PC-3 (cell line): ENCODE data around the gene NOL4L. TPM values are rescaled to one million over a fixed set of nuclear protein-coding genes. Genes with fewer than 3 reads are reported as not detected.
"Not testable (repeated sequence)": the region's sequence is repeated elsewhere in the genome, so short reads cannot be mapped to it uniquely, and the experiment has no call there.

Source experiments
- ATAC-seq: fragments of 200-7000 bp; cut with Tn5 transposase; 2 replicates; pipeline ENCODE4 v1.9.1; 2020; ENCODE audit warnings: mild to moderate bottlenecking, moderate library complexity
- BruUV-seq: library from RNA; stranded (reverse); fragments of 400-500 nt; replicated peaks from 2 replicates; lab custom pipeline; 2021; lab: Mats Ljungman, UMichigan
- CTCF ChIA-PET: fragments of 300-600 bp; sonication (Branson Sonifier 250); formaldehyde crosslinking; loops from one replicate; lab custom pipeline; 2022; ENCODE audit warnings: antibody characterized with exemption; lab: Charles Lee
- POLR2A ChIA-PET: fragments of 300-600 bp; sonication (Branson Sonifier 250); formaldehyde crosslinking; loops from one replicate; lab custom pipeline; 2022; ENCODE audit warnings: antibody characterized with exemption; ENCODE audit not compliant: unreplicated experiment; lab: Charles Lee
- DNase-seq: peaks from one replicate; pipeline ENCODE4 v3.0.0-alpha.2; 2015
- H2AFZ ChIP-seq: fragments of 300-600 bp; sonication (generic); 2 replicates; pipeline ENCODE4 v1.6.0; 2016; ENCODE audit warnings: antibody characterized with exemption, low read length
- H3F3A ChIP-seq: fragments of 300-600 bp; sonication (generic); one replicate; pipeline ENCODE4 v1.6.0; 2017; ENCODE audit warnings: antibody characterized with exemption, low read length, control low read depth, mild to moderate bottlenecking; ENCODE audit not compliant: unreplicated experiment
- H3K27ac ChIP-seq: fragments of 300-600 bp; sonication (generic); 2 replicates; pipeline ENCODE4 v1.5.1; 2016; ENCODE audit warnings: mild to moderate bottlenecking, low read length
- H3K27me3 ChIP-seq: fragments of 300-600 bp; sonication (generic); 2 replicates; pipeline ENCODE4 v1.6.1; 2016; ENCODE audit warnings: low read length, mixed read lengths
- H3K36me3 ChIP-seq: fragments of 300-600 bp; sonication (generic); 2 replicates; pipeline ENCODE4 v1.6.1; 2016; ENCODE audit warnings: low read depth, mixed run types, low read length, mixed read lengths
- H3K4me1 ChIP-seq: fragments of 300-600 bp; sonication (generic); 2 replicates; pipeline ENCODE4 v1.5.1; 2016; ENCODE audit warnings: low read length; ENCODE audit not compliant: insufficient read depth
- H3K4me2 ChIP-seq: fragments of 300-600 bp; sonication (generic); 2 replicates; pipeline ENCODE4 v1.6.0; 2016; ENCODE audit warnings: low read length
- H3K4me3 ChIP-seq: fragments of 300-600 bp; sonication (generic); 2 replicates; pipeline ENCODE4 v1.5.1; 2016; ENCODE audit warnings: mild to moderate bottlenecking, low read length, mixed read lengths
- H3K79me2 ChIP-seq: fragments of 300-600 bp; sonication (generic); 2 replicates; pipeline ENCODE4 v1.6.1; 2017; ENCODE audit warnings: low read length, mixed read lengths
- H3K9ac ChIP-seq: fragments of 300-600 bp; sonication (generic); 2 replicates; pipeline ENCODE4 v1.6.0; 2016; ENCODE audit warnings: mild to moderate bottlenecking, low read length
- H3K9me2 ChIP-seq: fragments of 300-600 bp; sonication (generic); replicated peaks from 2 replicates; pipeline ENCODE4 v1.6.1; 2016; ENCODE audit warnings: mixed run types, low read length, mixed read lengths
- H3K9me3 ChIP-seq: fragments of 300-600 bp; sonication (generic); 2 replicates; pipeline ENCODE4 v1.6.1; 2016; ENCODE audit warnings: low read length, mixed read lengths
- H4K20me1 ChIP-seq: fragments of 300-600 bp; sonication (generic); 2 replicates; pipeline ENCODE4 v1.6.1; 2016; ENCODE audit warnings: low read length, mixed read lengths
- CTCF ChIP-seq: fragments of 300-600 bp; sonication (generic); conservative IDR thresholded peaks from 2 replicates; pipeline ENCODE4 v1.5.1; 2017; ENCODE audit warnings: antibody characterized with exemption, low read depth, mild to moderate bottlenecking, low read length
- EZH2 ChIP-seq: fragments of 300-600 bp; sonication (generic); IDR thresholded peaks from one replicate; pipeline ENCODE4 v1.6.1; 2017; ENCODE audit warnings: antibody characterized with exemption, mild to moderate bottlenecking, low read length; ENCODE audit not compliant: unreplicated experiment
- EZH2phosphoT487 ChIP-seq: fragments of 300-600 bp; sonication (generic); IDR thresholded peaks from 2 replicates; pipeline ENCODE4 v1.6.1; 2018; ENCODE audit warnings: mild to moderate bottlenecking, antibody characterized with exemption, low read length, borderline replicate concordance
- intact Hi-C: fragments of 100-400 bp; cut with micrococcal nuclease; formaldehyde crosslinking; loops from 2 replicates; pipeline ENCODE4 v1.9.0; 2023
- total RNA-seq: library from RNA; depleted of rRNA; stranded (reverse); fragments of >200 nt; gene quantifications from 2 replicates; pipeline ENCODE4 v1.2.3, GENCODE V29; 2014

NOL4L gene
- total RNA-seq, 1 experiment from 2014 or later: 7.3 TPM

- ATAC-seq: no peak
- no peak overlapping the region for H2AFZ ChIP-seq
- no peaks in the 10 kb centered on the region for H3K79me2 ChIP-seq
- no peaks in the 10 kb centered on the region for H3F3A ChIP-seq
- H3K36me3 ChIP-seq: no peaks in the 10 kb centered on the region
- H3K27me3 ChIP-seq: no peaks in the 10 kb centered on the region
- CTCF ChIA-PET: no interaction called here
- no peak overlapping the region for H3K9ac ChIP-seq
- H3K4me2 ChIP-seq: no peak overlapping the region
- TF ChIP-seq EZH2phosphoT487 (no peak), CTCF (no peak), EZH2 (no peak)
- no TSS peak for BruUV-seq
- no peaks in the 10 kb centered on the region for H3K9me3 ChIP-seq
- intact Hi-C loops: no loop called here
- H3K4me1 ChIP-seq: no peaks in the 10 kb centered on the region
- no peak overlapping the region for H3K27ac ChIP-seq
- no peak for DNase-seq
- no peaks in the 10 kb centered on the region for H4K20me1 ChIP-seq
- no peak overlapping the region for H3K4me3 ChIP-seq
- H3K9me2 ChIP-seq: no peaks in the 10 kb centered on the region
- POLR2A ChIA-PET: no interaction called here
These were observed 11.6 kb upstream of the NOL4L start for GRCh38 chr20:32596681-32597252.

GRCh38 chr20:32595143-32595542 lies 10.0 kb upstream of the NOL4L start:
- no peak overlapping the region for H3K27ac ChIP-seq
- no peaks in the 10 kb centered on the region for H3F3A ChIP-seq
- TF ChIP-seq CTCF: no peak
- no peak for TF ChIP-seq EZH2
- no peak for TF ChIP-seq EZH2phosphoT487
- H3K4me3 ChIP-seq: no peak overlapping the region
- no peaks in the 10 kb centered on the region for H3K27me3 ChIP-seq
- ATAC-seq: no peak
- intact Hi-C loops: no loop called here
- H4K20me1 ChIP-seq: no peaks in the 10 kb centered on the region
- H2AFZ ChIP-seq: no peak overlapping the region
- no peaks in the 10 kb centered on the region for H3K4me1 ChIP-seq
- no peaks in the 10 kb centered on the region for H3K9me3 ChIP-seq
- CTCF ChIA-PET: no interaction called here
- H3K9me2 ChIP-seq: no peaks in the 10 kb centered on the region
- POLR2A ChIA-PET: no interaction called here
- H3K4me2 ChIP-seq: no peak overlapping the region
- BruUV-seq: no TSS peak
- no peaks in the 10 kb centered on the region for H3K79me2 ChIP-seq
- DNase-seq: no peak
- no peaks in the 10 kb centered on the region for H3K36me3 ChIP-seq
- no peak overlapping the region for H3K9ac ChIP-seq

DNA sequence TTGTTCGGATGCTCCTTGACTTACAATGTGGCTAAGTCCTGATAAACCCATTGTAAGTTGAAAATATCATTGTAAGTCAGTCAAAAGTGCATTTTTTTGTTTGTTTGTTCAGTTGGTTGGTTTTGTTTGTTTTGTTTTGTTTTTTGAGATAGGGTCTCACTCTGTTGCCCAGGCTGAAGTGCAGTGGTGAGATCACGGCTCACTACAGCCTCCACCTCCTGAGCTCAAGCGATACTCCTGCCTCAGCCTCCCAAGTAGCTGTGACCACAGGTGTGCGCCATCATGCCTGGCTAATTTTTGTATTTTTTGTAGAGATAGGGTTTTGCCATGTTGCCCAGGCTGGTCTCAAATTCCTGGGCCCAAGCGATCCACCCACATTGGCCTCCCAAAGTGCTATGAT lies 9.5 kb upstream of the NOL4L start:
- intact Hi-C loops, H3K4me3 ChIP-seq, H4K20me1 ChIP-seq, H3K27me3 ChIP-seq, H3K36me3 ChIP-seq, H3F3A ChIP-seq, CTCF ChIA-PET, ATAC-seq, H3K4me2 ChIP-seq, H2AFZ ChIP-seq, H3K79me2 ChIP-seq, POLR2A ChIA-PET, H3K9me3 ChIP-seq, H3K4me1 ChIP-seq, BruUV-seq, DNase-seq, H3K9ac ChIP-seq, H3K9me2 ChIP-seq, H3K27ac ChIP-seq: not testable (repeated sequence)
